NCI-H345 treated with DMSO at 0.1 percent for 48 hours (cell line): ENCODE data around the gene CRK.
A peak's percentile ranks its signal among the peaks of the same experiment; 100 is the strongest.

Source experiments
- DNase-seq: peaks from one replicate; lab custom pipeline; 2025; ENCODE audit not compliant: unreplicated experiment; lab: John Stamatoyannopoulos, UW

CRK gene

DNA sequence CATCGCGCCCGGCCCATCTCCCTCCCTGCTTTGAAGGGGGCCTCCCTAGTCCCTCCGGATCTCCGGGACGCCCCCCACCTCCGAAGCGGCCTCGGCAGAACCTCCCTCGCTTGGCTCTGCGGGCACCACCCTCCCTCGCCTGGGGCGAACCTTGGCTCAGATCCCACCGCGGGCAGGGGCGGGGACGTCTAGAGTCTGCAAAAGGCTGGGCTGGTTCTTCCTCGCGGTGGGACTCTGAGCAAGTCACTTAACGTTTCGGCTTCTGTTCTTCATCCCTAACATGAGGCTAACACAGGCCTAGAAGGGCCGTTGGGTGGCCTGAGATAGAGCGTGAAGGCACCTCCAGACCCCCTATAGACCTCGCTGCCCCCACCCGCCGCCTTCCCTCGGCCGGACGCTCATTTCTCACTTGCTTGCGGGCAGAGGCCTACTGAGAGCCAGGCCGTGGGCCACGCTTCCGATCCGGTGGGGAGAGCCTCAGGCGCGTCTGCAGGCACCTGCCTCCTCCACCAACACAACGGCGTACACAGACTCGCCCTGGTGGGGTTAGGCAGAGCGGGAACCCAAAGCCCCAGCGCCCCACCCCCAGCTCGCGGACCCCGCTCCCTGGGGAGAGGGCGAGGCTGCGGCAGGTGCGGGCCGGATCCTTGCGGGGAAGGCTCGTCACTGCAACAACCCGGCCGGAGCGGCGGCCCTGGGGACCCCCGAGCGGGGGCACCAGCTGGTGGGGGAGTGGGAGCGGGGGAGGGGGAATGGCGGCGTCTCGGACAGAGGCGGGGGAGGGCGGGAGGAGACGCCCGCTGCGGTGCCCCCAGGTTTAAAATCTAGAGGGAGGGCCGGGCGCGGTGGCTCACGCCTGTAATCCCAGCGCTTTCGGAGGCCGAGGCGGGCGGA is 31.0 kb upstream of the CRK start:
- peak; percentile 46 for DNase-seq

DNA sequence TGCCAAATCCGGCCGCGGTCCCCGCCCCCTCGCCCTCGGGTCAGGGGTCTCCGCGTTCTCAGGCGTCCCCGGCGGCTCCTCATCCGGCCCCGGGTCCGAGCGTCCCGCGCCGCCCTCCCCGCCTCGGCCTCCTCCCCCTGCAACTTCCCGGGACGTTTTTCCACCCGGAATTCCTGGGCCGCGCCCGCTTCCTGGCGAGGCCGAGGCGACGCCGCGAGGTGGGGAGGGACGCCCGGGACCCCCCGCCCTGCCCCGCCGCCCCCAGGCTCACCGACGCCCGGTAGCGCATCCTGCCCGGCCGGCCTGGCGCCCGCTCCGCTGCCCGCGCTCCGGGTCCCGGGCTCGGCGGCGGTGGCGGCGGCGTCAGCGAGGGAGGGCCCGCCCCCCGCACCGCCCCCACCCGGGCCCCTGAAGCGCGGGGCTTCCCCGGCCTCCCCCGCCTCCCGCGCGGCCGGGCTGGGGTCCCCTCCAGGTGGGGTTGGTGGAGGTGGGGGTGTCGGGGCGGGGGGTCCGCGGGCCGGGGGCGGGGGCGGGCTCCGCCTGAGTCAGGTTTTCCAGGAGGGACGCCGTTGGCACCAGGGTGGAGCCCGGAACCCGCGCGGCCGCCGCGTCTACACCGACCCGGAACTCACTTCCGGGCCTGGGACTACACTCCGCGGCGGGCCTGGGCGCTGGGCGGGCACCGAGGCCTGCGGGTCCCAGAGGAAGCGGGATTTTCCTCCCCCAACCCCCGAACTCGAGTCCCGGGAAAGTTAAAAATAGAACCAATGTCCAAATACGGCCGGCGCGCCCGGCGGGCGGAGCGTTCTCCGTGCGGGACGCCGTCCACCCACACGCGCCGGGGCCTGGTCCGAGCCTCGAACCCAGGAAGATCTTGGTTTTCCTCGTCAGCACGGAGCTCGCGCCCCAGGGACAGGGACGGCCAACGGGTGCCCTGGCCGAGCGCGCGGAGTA is 29.7 kb upstream of the CRK start:
- DNase-seq, result no peak

DNA sequence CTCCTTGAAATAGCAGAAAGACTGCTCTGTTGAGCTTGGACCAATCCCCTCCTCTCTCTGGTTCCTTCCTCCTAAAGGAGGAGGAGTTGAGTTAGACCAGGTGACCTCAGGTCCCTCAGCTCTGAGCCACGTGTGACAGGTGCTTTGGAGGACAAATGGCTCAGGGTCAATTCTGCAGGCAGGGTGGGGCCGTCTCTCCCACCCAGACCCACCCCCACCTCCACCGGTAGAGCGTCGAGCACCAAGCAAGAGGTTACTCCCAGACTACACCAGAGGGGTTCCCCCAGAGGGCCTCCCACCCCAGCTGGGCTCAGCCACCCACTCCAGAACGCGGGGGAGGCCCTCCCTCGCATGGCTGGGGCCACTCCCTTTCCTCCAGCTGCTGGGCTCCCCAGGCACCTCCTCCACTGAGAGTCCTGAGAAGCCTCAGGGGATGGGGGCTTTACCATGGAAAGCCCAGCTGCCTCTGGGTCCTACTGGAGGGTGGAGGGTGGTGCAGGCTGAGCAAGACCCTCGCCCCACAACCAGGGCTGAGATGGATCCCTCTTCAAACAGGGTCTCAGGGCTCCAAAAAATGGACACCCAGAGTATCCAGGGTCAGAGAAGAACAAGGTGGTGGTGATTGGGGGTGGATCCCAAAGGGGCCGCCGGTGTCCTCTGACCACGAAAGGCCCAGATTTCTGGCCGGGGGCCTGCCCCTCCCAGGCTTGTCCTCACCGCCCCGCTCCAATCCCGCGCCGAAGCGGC is 28.8 kb upstream of the CRK start:
- peak; percentile 45 for DNase-seq

DNA sequence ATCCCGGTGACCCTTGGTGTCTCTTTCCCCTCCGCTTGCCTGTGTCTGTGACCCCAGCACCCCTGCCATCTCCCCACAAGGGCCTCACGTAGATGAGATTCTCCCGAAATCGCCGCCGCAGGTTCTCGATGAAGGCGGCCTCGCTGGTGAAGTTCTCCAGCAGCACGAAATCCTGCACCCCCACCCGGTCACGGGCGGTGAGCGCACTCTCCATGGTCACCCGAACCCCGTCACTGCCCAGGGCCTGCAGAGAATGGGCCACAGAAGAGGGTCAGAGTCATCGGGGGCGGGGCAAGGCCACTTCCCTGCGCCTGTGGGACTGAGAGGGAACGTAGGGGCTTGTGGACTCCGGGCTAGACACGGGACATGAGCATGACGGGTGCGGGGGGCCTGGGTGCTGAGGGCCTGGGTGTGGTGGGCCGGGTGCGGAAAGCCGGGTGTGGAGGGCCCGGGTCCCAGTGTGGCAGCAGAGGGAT is 28.1 kb upstream of the CRK start:
- no peak for DNase-seq

DNA sequence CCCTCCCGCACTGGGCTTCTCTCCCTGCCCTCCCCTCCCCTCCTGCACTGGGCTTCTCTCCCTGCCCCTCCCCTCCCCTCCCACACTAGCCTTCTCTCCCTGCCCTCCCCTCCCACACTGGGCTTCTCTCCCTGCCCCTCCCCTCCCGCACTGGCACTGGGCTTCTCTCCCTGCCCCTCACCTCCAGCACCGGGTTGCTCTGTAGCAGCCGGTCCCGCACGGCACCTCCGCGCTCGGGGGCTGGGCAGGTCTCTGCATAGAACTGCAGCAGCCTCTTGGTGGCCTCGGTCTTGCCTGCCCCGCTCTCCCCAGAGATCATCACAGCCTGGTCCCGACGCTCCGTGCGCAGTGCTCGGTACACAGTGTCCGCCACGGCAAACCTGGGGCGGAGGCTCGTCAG is 26.6 kb upstream of the CRK start:
- DNase-seq, result no peak

DNA sequence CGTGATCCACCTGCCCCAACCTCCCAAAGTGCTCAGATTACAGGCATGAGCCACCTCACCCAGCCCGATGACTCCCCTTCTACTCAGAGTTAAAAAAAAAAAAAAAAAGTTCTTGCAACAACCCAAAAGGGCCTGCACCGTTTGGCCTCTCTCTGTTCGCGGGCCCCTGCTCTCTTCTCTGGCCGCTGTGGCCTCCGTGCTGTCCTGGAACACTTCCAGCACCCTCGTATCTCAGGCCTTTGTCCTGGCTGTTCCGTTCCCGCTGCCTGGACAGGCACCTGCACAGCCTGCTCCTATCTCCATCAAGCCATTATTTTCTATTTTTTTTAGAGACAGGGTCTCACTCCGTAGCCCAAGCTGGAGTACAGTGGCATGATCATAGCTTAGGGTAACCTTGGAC is 25.7 kb upstream of the CRK start:
- DNase-seq, result no peak

DNA sequence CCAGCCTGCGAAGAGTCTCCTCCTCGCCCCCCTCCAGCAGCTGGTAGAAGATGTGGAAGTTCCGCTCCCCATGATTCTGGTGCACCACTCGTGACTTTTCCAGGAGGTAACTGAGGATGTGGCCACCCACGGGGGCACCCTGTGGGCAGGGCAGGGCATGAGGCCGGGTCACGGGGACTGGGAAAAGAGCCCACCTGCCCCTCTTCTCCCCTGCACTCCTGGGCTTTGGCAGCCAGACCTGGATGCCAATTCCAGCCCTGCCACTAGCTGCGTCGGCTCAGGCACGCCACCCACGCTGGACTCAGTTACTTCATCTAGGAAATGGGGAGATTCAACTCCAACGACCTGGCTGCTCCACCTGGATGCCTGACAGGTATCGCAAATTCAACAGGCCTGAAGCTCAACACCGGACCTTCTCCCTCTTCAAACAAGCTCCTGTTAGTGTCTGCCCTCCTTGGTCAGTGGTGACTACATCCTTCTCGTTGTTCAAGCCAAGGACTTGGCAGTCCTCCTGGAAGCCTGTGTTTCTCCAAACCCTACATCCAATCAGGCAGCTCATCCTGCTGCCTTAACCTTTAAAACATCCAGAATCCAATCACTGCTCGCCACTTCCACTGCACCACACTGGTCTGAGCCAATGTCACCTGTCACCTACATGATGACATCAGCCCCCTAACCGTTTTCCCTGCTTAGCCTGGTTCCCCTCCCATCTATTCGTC is 24.9 kb upstream of the CRK start:
- DNase-seq, result no peak

DNA sequence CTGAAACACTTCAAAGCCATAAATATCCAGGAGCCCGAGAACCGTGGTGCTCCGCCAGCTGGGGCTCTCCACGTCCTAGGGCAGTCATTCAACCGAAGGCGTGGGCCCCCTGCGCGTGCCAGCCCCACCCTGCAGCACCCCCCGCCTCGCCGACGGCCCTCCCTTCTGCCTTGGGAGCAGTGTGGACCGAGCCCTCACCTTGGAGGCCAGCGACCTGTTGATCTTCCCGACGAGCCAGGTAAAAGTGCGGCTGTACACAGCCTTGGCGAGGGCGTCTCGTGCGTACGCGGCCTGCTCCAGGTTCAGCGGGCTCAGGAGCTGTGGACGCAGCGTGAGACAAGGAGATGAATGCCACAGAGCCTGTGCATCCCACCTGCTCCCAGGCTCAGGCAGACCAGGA is 22.4 kb upstream of the CRK start:
- DNase-seq, result no peak

DNA sequence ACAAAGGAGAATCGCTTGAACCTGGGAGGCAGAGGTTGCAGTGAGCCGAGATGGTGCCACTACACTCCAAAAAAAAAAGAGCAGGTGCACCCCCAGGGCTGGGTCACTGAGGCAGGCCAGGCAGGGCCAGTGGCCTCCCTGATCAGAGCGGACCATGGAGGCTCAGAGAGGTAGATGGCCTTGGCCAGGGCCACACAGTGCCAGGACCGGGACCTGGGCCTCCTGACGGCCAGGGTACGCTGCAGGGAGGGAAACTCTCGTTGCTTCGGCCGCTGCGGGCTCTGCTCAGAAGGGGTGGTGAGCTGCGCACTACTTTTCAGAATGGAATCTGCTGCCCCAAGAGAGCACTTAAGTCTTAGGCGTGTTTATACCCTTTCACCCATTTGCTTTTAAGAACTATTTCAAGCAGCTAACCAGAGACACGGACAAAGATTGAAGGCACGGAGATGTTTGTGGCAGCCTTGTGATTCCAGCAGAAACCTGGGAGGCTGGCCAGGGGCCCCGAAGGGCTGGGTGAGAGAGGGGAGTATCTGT is 19.4 kb upstream of the CRK start:
- DNase-seq, result no peak

DNA sequence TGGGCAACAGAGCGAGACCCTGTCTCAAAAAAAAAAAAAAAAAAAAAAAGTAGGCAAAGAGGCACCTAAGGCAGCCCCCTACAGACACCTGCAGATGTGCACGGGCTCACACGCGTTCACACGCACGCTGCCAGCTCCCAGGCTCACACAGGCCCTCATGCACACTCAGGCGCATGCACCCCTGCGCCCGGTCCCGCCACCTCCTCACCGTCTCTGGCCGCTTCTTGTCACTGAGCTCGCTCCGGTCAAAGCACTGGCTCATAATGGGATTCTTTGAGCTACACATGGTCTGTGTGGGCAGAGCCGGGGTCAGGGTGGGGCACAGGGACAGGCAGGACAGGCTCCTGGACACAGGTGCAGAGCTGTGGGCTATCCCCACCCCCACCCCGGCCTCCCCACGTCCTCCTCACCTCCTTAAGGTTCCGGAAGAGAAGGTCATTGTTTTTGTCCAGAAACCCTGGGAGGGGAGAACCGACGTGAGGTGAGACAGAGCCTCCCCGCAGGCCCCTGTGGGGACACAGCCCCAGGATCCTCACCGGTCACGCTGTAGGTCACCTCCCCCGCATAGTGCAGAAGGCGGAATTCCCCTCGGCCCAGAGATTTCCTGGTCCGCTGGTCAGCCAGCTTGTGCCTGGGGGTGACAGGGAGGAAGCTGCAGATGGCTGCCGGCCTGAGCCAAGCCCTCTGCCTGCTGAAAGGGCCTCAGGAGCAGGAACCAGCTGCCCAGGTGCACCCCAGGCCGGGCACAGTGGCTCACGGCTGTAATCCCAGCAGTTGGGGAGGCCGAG is 18.6 kb upstream of the CRK start:
- DNase-seq, result no peak

DNA sequence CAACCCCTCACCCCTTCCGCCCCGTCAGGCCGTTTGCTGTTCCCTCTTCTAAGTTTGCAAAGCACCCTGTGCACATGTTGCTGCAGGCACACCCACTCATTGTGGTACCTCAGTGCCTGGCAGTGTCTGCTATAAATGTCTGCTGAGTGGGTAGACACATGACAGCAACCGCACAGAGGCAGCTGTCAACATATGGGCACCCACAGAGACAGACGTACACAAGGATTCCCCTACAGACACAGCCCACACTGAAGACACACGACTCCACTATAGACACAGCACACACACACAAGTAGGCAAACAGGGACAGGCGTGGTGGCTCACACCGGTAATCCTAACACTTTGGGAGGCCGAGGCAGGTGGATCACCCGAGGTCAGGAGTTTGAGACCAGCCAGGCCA is 17.8 kb upstream of the CRK start:
- DNase-seq, result no peak

DNA sequence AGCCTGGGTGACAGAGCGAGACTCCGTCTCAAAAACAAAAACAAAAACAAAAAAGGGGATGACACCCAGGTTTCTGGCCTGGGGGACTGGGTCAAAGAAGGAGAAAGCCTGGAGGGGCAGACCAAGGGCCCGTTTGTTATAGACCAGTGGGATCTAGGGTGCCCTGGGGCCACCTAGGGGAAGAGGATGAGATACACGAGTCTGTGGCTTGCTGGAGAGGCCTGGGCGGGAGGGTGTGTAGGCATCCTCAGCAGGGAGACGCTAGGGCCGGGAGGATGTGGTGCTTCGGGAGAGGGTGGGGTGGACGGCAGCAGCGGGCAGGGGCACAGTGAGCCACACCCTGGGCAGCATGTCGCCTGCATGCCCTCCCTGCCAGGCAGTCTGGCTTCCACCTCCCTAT is 17.1 kb upstream of the CRK start:
- no peak for DNase-seq

DNA sequence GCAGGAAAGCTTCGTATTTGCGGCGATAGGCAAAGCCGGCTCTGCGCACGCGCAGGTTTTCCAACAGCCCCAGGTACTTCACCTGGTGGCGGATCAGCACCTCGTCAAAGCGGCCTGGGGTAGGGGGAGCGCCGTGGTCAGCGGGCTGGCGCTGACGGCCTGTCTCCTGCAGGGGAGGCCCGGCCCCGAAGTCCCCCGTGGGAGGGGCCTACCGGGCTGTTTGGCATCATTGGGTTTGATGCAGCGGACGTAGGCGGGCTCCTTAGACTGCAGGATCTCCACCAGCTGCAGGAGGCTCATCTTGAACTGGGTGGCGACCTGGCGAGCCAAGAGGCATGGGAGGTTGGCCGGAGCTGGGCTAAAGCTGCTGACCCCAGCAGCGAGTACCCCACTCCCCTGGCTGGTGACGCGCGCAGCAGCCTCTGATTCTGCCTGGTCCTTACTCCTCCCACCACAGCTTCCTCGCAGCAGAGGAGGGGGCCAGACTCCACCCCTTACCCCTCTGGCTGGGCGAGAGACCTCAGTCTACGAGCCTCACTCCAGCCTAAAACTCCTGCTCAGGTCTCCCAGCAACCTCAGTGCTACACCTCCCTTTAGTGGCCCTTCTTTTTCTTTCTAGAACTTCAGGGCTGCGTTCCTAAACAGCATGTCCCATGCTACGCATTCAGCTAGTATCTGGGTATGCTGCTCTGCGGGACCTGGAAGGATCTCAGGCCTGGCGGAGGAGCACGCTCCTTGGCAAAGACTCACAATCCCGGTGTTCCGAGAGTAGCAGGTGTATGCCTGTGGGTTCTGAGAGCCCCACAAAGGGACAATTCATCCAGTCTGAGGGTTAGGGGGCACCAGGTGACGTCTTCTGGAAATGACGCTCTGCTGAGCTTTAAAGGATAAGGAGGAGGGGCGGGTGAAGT is 16.1 kb upstream of the CRK start:
- DNase-seq, result no peak

DNA sequence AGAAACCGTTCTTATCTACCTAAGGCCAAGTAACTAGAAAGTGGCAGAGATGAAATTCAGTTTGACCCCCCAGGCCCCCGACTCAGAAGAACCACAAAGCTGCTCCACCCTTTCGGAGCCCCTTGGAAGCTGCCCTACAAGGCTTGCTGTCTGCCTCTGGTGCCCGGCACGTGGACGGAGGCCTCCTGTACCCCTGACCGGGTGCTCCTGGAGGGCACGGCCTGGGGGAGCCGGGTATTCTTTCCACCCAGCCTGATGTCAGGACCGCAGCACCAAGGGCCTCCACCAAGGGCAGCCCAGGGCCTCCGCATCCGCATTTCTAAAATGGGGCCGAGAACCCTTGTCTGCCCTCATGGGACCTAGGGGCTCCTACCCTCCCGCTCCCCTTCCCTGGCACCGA is 15.5 kb upstream of the CRK start:
- no peak for DNase-seq

DNA sequence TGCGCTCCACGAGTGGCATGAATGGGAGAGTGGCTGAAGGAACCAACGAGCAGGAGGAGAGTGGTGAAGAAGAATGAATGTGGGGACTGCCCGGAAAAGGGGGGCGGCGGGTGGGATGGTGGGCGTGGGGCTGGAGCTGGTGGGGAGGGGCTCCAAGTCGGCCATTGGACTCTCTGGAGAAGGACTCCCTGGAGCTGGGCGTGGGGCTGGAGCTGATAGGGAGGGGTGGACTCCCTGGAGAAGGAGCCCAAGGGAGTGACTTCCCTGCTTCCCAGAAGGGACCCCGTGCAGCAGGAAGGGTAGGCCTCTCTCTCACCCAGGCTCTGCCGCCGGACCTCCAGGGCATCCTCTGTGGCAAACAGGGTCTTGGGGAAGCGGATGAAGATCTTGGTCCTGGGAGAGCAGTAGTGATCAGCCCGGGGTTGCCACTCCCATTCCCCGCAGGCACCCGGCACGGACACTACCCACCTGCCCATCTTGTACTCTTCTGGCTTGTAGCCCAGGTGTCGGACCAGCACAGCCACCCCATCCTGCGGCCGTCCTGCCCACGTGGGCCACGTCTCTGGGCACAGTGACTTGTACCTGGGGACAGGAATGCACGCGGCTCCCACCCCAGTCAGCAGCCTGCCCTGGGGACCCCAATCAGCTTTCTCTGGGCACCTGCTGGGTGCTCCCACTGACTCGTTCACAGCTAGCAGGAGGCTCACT is 14.9 kb upstream of the CRK start:
- no peak for DNase-seq

DNA sequence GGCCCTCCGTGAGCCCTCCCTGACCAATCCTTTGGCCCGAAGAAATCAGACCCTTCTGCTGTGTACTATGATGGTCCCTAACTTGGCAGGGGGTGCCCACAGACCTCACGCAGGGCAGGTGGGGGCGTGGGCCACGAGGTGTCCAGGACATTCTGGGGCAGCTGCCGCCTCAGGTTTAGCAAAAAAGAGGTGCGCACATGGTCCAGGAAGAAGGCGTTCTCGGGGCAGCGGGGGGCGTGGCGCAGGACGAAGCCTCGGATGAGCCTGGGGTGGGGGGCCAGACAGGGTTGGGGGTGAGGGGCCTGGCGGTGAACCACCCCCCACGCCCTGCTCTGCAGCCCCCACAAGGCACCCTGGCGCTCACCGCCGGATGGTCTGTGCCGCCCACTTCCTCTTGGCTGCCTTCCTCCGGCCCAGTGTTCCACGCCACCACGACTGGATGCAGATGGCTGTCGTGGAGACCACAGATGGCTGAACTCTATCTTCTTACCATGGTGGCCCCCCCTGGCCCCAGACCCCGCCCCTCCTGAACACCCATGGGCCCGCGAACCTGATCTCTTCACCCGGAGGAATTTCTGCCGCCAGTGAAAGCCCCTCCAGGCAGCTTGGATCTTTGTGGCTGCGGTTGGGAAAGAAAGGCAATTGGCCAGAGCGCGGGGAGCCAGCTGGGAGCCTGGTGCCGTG is 14.2 kb upstream of the CRK start:
- DNase-seq, result no peak

DNA sequence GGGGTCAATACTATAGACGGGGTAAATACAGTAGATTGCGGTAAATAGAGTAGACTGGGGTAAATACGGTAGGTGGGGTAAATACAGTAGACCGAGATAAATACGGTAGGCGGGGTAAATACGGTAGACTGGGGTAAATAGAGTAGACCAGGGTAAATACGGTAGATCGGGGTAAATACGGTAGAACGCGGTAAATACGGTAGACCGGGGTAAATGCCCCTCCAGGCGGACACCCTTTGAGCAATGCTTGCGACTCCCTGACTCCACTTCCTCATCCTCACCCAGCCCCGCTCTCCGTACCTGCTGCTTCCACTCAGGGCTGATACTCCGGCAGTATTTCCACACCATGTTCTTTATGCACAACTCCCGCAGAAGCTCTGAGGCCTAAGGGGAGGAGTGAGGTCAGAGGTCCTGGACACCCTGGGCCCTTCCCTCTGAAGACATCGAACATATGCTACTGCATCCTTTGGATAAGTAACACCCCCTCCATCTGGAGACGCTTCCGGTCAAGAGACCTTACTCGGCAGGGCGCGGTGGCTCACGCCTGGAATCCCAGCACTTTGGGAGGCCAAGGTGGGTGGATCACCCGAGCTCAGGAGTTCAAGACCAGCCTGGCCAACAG is 13.3 kb upstream of the CRK start:
- no peak for DNase-seq
